Right lung (tissue), 5 donors: Measurements from ENCODE around the gene ABHD17C. TPM values are rescaled to one million over a fixed set of nuclear protein-coding genes. Genes with fewer than 3 reads are reported as not detected.

Experiments
- DNase-seq, 2 donors: peaks; one replicate each; pipeline ENCODE4 v3.0.0-alpha.2; 2013
- polyA plus RNA-seq, 5 donors: library from polyadenylated mRNA; unstranded; fragments of 120-200 nt; gene quantifications; one replicate each; pipeline versions ENCODE4 v1.2.1 to v1.2.3, GENCODE V29; 2013; ENCODE audit warnings: inconsistent platforms in 1 of 5, low replicate concordance in 1 of 5; ENCODE audit not compliant: insufficient read length in 5 of 5, insufficient read depth in 1 of 5

ABHD17C gene
- polyA plus RNA-seq, 5 donors = 21.4 to 32.0 (median 29.8) TPM

DNA sequence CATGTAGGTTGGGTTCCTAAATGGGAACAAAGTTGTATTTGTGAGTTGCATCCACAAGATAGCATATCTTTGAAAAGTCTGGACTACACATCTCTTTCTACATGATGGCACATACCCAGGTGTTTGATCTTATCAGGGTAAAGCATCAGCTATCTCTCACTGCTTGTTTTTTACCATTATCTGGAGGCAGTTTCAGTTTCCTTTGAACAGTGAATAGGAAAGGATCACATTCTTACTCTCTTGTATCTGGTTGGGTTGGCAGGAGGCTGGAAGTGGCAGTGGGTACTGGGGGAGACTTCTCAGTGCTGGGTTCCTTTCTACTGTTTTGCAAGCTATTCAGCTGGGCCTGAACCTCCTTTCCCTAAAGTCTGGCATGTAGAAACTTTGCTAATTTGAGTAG lies 88.2 kb downstream of the ABHD17C start:
- no peak for DNase-seq

DNA sequence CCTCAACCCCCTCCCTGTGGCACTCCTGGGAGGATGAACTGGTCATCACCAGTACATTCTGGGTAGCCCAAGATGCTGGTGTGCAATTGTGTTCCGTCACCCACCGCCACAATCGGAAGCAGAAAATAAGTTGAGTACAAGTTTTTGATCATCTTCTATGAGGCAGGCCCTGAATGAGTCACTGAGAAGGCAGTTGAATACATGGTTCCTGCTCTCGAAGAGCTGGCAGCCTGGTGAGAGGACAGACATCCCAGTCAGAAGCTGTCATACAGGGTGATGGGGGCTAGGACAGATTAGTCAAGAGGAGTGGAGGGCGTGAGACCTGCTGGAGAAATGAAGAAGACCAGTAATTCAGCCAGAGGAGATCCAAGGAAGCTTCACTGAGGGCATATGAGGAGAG lies 90.2 kb downstream of the ABHD17C start:
- DNase-seq = no peak

DNA sequence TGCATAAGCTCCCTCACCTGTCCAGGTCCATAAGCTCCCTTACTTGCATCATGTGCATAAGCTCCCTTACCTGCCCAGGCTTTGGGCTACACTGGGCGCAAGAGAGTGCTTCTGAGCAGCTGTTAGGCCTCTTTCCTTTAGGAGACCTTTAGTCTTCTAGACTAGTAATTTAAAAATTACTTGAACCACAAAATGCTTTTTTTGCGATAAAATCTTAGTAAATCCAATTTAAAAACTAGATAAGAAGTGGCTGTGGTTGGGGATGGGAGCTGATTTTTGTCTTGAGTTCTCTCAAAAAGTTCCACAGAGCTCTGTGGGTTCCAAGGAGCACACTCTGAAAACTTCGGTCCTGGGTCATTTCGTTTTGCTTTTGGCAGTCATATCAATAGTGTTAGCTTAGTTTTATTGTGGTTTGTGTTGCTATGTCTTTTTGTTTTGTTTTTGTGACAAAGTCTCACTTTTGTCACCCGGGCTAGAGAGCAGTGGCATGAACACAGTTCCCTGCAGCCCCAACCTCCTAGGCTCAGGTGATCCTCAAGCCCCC lies 90.8 kb downstream of the ABHD17C start:
- no peak for DNase-seq

DNA sequence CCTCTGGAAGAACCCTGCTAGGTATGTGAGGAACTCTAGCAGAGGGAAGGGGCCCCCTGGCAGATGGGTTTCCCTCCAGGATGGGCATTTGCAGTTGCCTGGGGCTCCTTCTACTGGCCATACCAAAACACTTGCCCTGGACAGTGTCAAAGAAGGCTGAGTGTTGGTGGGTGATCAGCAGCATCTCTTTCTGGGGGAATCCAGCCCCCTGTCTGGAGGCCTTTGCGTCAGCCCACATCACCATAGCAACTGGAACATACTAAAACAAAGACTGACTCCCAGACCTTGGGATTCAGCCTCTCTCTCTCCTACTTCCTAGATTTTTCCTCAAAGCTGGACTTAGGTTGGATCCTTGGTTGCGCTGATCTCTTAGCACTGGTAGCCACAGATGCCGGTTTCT lies 92.2 kb downstream of the ABHD17C start:
- no peak for DNase-seq

DNA sequence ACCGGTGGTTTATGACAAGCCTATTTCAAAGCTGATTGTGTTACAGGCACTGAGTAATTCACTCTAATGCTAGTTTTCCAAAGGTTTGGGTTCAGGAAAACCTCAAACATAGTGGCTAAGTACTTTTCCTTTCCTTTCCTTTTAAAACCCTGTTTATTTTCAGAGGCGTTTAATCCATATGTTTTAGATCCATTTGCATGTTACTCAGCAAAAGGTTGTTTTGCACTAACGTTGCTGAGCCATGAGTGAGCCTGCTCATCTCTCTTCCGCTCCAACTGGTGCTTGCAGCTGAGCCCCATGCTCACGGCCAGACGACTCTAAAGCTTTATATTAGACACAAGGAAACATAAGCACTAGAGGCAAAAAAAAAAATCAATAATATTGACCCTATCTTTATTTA lies 93.4 kb downstream of the ABHD17C start:
- no peak for DNase-seq

DNA sequence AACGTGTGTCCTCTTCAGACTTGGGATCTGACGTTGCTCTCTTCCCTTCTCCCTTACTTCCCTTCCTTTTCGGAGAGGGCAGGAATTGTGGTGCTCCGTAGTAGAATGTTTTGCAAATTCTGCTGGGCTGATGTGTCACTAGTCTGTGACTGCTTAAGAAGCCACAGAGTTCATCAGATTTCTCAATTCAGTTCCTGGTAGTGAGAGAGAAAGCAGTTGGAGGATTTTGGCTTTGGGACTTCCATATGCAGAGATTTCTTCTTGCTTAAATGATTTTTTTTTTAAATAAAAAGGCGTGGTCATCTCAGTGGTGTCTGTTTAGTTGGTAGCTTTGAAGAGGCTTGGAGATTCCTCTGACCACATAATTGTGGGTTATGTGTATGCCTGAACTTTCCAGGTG lies 94.2 kb downstream of the ABHD17C start:
- DNase-seq = no peak

DNA sequence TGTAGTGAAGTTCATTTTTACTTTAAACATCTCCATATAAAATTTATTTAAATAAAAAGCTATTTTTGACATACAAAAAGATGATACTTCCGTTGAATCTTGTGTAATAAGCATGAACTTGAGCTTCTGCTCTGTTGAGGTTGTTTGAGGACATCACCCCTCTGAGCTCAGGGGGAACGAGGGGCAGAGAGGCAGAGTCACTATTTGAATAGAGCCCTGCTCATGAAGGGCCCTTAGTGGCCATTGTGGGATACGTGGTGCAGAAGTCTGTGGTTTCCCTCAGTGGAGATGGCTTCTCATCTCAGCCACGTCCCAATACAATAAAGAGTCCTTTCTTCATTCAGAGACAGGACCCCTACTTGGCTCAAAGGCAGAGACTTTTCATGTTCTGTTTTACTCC lies 94.7 kb downstream of the ABHD17C start:
- no peak for DNase-seq

DNA sequence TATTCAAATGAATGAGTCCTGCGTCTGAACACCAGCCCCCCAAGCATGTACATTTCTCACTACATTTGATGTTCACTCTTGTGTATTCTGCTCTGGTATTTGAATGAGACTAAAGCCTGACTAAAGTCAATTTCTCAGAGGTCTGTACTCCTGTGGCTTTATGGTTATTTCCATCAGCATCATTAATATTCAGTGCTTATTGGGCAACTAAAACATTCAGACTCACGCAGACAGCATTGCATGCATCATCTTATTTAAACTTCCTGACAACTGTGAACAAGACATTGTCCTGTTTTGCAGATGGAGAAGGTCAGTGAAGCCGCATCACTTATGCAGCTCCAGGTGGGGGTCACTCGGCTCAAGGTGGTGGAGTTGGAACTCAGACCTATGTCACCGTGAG lies 95.1 kb downstream of the ABHD17C start:
- no peak for DNase-seq

DNA sequence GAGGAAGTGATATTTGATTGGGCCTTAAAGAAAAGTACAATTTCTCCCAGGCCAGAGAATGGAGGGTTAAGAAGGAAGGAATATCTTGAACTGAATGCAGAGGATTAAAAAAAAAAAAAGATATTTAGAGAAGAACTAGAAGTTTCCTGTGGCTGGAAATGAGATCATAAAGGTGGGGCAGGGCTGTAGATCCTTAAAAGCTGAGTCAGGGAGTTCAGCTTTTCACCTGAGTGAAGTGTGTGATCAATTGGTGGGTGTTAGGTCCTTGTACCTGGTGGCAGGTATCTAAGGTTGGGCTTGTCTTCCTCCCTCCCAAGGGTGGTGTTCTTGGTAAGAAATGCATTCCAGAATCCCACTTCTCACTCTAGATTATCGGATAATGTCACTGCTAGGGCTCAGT lies 95.9 kb downstream of the ABHD17C start:
- DNase-seq = no peak

DNA sequence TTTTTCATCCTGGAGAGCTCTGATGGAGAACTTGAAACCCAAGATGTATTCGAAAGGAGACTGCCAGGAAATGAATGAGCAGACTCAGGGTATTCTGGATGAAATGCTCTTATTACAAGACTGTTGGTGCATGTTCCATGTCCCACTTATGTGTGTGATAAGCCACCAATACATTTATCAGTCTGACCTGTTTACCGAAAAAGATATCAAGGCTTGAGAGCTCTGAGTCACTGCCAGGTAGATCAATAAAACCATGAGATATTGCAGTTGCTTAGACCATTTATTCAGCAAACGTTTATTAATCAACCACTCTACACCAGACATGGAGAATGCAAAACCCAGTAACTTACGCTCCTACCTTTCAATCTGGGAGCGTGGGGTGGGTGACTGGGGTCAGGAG lies 101.3 kb downstream of the ABHD17C start:
- no peak for DNase-seq

DNA sequence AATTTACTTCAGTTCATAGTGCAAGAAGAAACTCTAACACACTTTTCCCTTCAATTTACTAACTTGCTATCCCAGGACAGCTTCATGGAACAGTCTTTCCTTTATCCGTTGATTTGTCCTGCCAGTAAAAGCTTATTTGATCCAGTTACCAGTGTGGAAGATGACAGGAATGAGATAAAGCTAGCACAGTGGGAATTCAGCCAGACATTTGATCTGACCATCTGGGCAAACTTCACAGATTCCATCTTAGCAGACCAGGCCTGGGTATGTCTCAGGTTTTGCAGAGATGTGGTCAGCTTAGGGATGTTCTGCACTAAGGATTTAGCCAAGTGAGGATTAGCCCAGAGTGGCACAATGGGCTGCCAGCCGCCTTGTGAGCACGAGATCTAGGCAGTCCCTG lies 103.8 kb downstream of the ABHD17C start:
- no peak for DNase-seq

DNA sequence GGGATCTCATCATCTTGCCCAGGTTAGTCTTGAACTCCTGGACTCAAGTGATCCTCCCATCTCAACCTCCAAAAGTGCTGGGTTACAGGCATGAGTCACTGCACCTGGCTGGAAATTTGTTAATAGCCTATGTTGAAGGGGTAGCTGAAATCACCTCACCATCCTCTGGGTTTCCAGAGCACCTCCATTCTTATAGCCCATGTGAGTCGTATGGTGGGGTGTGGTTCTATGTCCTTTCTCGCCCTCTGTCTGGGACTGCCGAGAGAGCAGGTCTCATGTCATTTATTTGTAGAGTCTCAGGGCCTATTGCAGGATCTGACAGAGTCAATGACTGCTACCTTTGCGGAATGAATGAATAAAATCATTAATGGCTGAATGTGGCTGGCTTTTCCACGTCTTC lies 105.0 kb downstream of the ABHD17C start:
- no peak for DNase-seq

DNA sequence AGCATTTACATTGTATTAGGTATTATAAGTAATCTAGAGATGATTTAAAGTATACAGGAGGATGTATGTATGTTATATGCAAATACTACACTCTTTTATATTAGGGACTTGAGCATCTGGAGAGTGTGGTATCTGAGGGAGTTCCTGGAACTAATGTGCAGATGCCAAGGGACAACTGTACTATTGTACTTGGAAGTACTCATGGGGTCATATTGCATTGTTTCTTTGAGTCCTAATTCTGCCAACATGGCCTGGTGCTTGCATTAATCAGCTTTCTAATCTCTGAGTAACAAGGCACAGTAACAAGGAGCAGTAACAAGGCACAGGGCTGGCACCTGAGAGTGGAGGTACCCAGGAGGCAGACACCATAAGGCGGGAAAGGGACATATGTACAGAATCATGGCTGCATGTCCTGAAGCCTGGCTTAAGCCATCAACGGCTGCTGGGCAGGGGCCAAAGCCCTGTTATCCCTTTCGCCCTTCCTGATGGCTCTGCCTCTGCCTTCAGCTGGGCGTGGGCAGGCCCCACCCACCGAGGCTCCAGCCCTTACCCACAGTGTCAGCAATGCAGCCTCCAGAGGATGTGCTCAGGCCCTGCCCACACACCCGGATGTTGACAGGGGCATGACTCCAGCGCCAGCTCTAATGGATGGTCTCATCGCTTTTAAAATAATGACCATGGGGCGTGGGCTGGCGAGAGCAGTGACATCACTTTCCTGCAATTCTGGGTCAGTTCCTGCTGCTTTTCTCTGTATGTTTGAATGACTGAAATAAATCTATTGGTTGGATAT lies 107.0 kb downstream of the ABHD17C start:
- DNase-seq = no peak

DNA sequence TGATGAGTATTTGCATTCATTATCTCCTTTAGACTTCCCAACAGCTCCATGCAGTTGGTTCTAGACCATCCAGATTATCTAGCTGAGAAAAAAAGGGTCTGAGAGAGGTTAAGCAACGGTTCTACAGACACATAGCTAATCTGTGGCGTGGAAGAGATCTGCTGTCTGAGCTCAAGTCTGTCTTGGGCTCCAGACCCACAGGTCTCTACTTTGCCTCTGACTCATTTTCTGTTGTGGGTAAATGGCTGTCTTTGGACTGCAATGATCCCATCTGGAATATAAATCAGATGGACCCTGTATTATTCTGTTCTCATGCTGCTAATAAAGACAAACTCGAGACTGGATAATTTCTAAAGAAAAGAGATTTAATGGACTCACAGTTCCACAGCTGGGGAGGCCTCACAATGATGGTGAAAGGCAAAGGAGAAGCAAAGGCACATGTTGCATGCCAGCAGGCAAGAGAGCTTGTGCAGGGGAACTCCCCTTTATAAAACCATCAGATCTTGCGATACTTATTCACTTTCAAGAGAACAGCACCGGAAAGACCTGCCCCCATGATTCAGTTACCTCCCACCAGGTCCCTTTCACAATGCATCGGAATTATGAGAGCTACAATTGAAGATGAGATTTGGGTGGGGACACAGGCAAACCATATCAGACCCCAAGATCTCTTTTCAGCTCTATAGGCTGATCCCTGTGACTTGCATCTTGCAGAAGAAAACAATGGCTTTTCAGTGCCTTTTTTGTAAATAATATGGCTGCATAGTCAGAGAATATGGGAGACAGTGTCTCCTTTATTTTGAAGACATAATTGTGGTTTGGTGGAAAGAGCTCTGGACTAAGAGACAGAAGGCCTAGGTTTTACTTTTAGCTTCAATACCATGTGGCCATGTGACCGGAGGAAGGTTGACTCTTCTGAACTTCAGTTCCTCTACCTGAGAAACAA lies 108.7 kb downstream of the ABHD17C start:
- no peak for DNase-seq

DNA sequence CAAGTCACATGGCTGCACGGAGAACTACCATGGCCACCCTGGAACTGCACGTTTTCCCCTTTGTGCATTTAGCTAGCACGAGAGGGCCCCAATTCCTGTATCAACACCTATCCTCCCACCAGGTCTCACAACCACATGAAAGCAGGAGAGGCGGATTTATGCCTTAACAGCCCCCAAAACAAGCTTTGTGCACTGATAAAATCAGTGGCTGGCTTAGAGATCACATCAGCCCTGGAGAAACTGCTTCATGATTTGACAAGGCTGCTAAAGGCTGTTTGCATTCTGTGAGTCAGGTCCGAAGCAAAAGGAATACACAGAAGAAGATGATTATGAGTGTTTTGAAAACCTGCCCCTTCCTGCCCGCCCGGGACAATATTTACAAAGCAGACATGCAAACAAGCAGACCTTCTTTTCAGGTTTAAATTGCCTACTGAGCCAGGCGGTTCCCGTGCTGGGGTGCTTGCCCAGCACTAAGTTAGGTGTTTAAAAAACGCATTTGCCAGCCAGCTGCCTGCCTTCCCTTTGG lies 109.9 kb downstream of the ABHD17C start:
- no peak for DNase-seq

Other genes with a start within 250 kb of the ABHD17C start
- gene CEMIP, start 84.1 kb downstream of the ABHD17C start, polyA plus RNA-seq = 10 to 100 TPM; 13.7 to 31.0 (median 21.2) TPM